Colon (tissue), 2 donors: Measurements from ENCODE around the gene JMJD8.

Source experiments
- FAIRE-seq: peaks from 2 replicates; lab custom pipeline; 2012; peaks lifted over from hg19 to GRCh38; lab: Jason Lieb, UNC
- donor health status: control.
- donor health status: control.

Gene JMJD8

GRCh38 chr16:641326-642188, 42.6 kb downstream of the JMJD8 start, which contains the start of gene MCRIP2:
Gene MCRIP2 (plus strand): TSS chr16:641828. CDS start chr16:641992, 164 bp downstream.
- FAIRE-seq: no peak

- FAIRE-seq: no peak
Observed at GRCh38 chr16:640614-641013, 43.5 kb downstream of the JMJD8 start.

GRCh38 chr16:638836-639235, 45.3 kb downstream of the JMJD8 start:
- FAIRE-seq: no peak

GRCh38 chr16:638034-638543, 46.0 kb downstream of the JMJD8 start:
- FAIRE-seq: no peak

- no peak for FAIRE-seq
Observed at GRCh38 chr16:637081-638018, 46.8 kb downstream of the JMJD8 start.

DNA sequence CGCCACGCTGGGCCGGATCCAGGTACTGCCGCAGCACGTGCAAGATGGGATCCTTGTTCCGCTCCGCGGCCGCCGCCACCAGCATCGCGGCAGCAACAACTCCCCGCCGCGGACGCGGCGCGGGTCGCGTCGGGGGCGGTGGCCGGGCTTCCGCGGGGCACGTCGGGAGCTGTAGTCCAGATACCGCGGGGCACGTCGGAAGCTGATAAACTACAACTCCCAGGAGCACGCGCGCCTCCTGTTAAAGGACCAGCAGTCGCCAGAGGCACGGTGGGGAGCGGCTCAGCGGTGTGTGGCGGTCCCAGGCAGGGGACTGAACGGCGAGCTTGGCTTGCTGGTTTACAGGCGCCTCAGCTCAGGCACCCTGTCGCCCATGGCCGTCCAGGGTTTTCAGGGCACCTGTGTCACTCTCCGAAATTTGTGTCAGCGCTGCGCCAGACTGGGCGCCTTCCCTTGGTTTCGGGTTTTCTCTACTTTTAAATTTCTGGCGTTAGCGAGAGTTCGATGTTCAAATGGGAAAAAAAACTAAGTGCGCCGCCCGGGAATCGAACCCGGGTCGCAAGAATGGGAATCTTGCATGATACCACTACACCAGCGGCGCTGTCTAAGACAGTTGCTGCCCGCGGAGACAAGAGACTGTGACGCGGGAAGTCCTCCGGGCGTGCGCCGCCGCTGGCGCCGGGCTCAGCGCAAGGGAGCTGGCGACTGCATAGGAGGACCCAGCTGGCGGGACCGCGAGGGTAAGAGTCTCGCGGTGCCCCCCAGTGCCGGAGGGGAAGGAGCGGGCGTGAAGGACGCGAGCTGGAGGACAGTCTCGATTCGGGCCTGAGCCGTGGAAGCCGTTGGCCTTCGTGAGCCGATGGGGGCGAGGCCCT, 47.7 kb downstream of the JMJD8 start, which contains the start of gene METTL26:
Gene METTL26 (minus strand): TSS at position 100 of the 875 bp plus-strand sequence. CDS start 15 bp downstream, at position 85.
- FAIRE-seq: no peak

DNA sequence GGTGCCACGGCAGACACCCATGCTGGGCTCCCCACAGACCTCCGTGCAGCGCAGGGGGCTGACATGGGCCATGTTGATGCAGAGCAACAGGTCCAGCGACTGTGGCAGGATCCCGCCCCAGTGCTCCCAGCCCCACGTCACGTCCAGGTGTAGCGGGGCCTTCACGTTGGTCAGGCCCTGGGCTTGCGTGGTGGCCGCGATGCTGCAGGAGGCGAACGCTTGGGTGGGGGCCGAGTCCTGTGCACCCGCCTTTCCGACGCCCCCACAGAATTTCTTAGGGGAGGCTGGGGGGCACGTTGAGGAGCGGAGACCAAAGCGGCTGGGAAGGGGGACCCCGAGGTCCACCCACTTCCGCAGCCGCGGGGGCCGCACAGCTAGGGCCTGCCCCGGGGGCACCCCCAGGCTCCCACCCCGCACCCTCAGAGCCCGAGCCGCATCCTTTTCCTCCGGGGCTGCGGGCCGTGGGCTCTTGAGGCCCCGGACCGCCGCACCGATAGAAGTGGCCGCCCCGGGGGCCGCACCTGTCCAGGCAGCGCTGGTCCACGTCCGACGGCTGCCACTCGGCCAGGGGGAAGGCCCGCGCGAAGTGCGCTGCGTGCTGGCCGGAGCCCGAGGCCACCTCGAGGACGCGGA, 48.4 kb downstream of the JMJD8 start:
- FAIRE-seq: no peak

- no peak for FAIRE-seq
Observed at GRCh38 chr16:634996-635395, 49.1 kb downstream of the JMJD8 start.

GRCh38 chr16:634051-634670, 50.0 kb downstream of the JMJD8 start:
- FAIRE-seq: no peak

- no peak for FAIRE-seq
Observed at GRCh38 chr16:633336-634050, 50.6 kb downstream of the JMJD8 start.

DNA sequence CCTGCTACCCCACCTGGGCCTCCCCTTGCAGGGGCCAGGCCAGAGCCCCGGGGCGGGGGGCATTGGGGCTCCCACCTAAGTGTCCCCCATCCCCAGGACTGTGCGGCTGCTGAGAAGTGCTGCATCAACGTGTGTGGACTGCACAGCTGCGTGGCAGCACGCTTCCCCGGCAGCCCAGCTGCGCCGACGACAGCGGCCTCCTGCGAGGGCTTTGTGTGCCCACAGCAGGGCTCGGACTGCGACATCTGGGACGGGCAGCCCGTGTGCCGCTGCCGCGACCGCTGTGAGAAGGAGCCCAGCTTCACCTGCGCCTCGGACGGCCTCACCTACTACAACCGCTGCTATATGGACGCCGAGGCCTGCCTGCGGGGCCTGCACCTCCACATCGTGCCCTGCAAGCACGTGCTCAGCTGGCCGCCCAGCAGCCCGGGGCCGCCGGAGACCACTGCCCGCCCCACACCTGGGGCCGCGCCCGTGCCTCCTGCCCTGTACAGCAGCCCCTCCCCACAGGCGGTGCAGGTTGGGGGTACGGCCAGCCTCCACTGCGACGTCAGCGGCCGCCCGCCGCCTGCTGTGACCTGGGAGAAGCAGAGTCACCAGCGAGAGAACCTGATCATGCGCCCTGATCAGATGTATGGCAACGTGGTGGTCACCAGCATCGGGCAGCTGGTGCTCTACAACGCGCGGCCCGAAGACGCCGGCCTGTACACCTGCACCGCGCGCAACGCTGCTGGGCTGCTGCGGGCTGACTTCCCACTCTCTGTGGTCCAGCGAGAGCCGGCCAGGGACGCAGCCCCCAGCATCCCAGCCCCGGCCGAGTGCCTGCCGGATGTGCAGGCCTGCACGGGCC, 51.4 kb downstream of the JMJD8 start:
- no peak for FAIRE-seq

DNA sequence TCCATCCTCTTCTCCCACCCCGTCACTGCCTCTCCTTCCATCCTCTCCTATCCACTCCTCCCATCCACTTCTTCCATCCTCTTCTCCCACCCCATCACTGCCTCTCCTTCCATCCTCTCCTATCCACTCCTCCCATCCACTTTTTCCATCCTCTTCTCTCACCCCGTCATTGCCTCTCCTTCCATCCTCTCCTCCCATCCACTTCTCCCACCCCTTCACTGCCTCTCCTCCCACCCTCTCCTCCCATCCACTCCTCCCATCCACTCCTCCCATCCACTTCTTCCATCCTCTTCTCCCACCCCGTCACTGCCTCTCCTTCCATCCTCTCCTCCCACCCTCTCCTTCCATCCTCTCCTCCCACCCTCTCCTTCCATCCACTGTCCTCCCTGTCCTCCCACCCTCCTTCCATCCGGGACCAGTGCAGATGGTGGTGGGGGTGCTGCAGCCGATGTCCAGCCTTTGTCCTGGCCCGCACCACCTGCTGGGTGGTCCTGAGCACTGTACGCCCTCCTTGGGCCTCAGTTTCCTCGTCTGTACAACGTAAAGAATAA, 52.3 kb downstream of the JMJD8 start:
- FAIRE-seq: no peak
